Dermis microvascular lymphatic vessel endothelial cell (primary cell): ENCODE data around the gene RRP8. TPM values are rescaled to one million over a fixed set of nuclear protein-coding genes. Genes with fewer than 3 reads are reported as not detected.

Experiments used
- total RNA-seq: library from RNA; depleted of rRNA; stranded (reverse); fragments of >200 nt; gene quantifications from 2 replicates; pipeline ENCODE4 v1.2.1, GENCODE V29; 2014

Gene RRP8
- total RNA-seq, 1 donor from 2014 or later = 8.1 TPM

Other genes starting within 250 kb of the RRP8 start
- gene SMPD1, start 213.1 kb downstream of the RRP8 start, total RNA-seq = 13.7 and 20.7 TPM in 2 replicates
- gene APBB1, start 184.5 kb downstream of the RRP8 start, total RNA-seq = 23.1 and 34.4 TPM in 2 replicates
- 0.13 and 0.25 TPM in 2 replicates for gene HPX, start 162.6 kb downstream of the RRP8 start, total RNA-seq
- 15.3 and 23.3 TPM in 2 replicates for gene TRIM3, start 129.7 kb downstream of the RRP8 start, total RNA-seq
- gene ARFIP2, start 122.3 kb downstream of the RRP8 start, total RNA-seq = 34.1 and 40.2 TPM in 2 replicates
- gene TIMM10B, start 122.1 kb downstream of the RRP8 start, total RNA-seq = 21.4 and 30.5 TPM in 2 replicates
- 1.3 and 1.9 TPM in 2 replicates for gene DNHD1, start 106.3 kb downstream of the RRP8 start, total RNA-seq
- gene ILK, start 158 bp upstream of the RRP8 start, total RNA-seq = 111 and 145 TPM in 2 replicates
- gene TAF10, start 8.6 kb upstream of the RRP8 start, total RNA-seq = 25.2 and 28.6 TPM in 2 replicates
- 46.2 and 154 TPM in 2 replicates for gene TPP1, start 15.8 kb upstream of the RRP8 start, total RNA-seq
- 21.4 and 54.1 TPM in 2 replicates for gene DCHS1, start 52.2 kb upstream of the RRP8 start, total RNA-seq
- gene MRPL17, start 79.7 kb upstream of the RRP8 start, total RNA-seq = 40.6 and 51.2 TPM in 2 replicates
- under 0.01 TPM in 2 replicates for gene OR2AG2, start 168.4 kb upstream of the RRP8 start, total RNA-seq
- gene OR2AG1, start 179.4 kb upstream of the RRP8 start, total RNA-seq = not detected in 2 replicates
- gene OR6A2, start 196.1 kb upstream of the RRP8 start, total RNA-seq = under 0.01 and 0.25 TPM in 2 replicates
- gene OR10A5, start 242.1 kb upstream of the RRP8 start, total RNA-seq = not detected in 2 replicates